Esophagus muscularis mucosa (tissue), 4 donors: Measurements from ENCODE around the gene DIP2B. TPM values are rescaled to one million over a fixed set of nuclear protein-coding genes. Genes with fewer than 3 reads are reported as not detected.

Experiments
- DNase-seq: peaks from one replicate; pipeline ENCODE4 v3.0.0-alpha.2; 2017; ENCODE audit errors: extremely low spot score
- H3K27ac ChIP-seq, 4 donors: fragments of 200-600 bp; sonication (generic); replicated peaks in 1 of 4; 1 replicate in 3 of 4; 2 replicates in 1 of 4; pipeline ENCODE4 v1.5.1; 2016 to 2019; ENCODE audit warnings: mild to moderate bottlenecking in 1 of 4
- H3K27me3 ChIP-seq, 4 donors: fragments of 200-600 bp; sonication (generic); one replicate each; pipeline versions ENCODE4 v1.5.1 to v1.6.0; 2016 to 2019
- H3K36me3 ChIP-seq, 4 donors: fragments of 200-600 bp; sonication (generic); one replicate each; pipeline ENCODE4 v1.5.1; 2016 to 2019
- H3K4me1 ChIP-seq, 4 donors: fragments of 200-600 bp; sonication (generic); one replicate each; pipeline ENCODE4 v1.5.1; 2016 to 2019
- H3K4me3 ChIP-seq, 4 donors: fragments of 200-600 bp; sonication (generic); 1 replicate in 2 of 4; 2 replicates in 2 of 4; pipeline ENCODE4 v1.5.1; 2016 to 2019; ENCODE audit warnings: mild to moderate bottlenecking in 4 of 4, moderate library complexity in 1 of 4
- H3K9me3 ChIP-seq, 4 donors: fragments of 200-600 bp; sonication (generic); 1 replicate in 3 of 4; 2 replicates in 1 of 4; pipeline ENCODE4 v1.5.1; 2016 to 2019
- EP300 ChIP-seq: sonication (generic); formaldehyde crosslinking; IDR thresholded peaks from one replicate; pipeline ENCODE4 v1.6.1; 2017; ENCODE audit warnings: antibody characterized with exemption
- POLR2A ChIP-seq: fragments of 450-650 bp; IDR thresholded peaks from one replicate; pipeline ENCODE4 v1.6.1; 2017; ENCODE audit warnings: antibody characterized with exemption, moderate library complexity, mild to moderate bottlenecking, low read depth
- POLR2AphosphoS5 ChIP-seq, 2 donors: sonication (generic); formaldehyde crosslinking; IDR thresholded peaks; one replicate each; pipeline ENCODE4 v1.6.1; 2017; ENCODE audit warnings: antibody characterized with exemption in 2 of 2
- WGBS: methylation state at CpG from one replicate; pipeline ENCODE4 v1.1.5; 2018; 5-methylcytosine and 5-hydroxymethylcytosine counted together
- intact Hi-C: fragments of 100-400 bp; cut with DNase I; formaldehyde crosslinking; loops from one replicate; pipeline ENCODE4 v1.15.1; 2023
- total RNA-seq, 4 donors: library from RNA; depleted of rRNA; stranded (reverse); fragments of >200 nt; gene quantifications; one replicate each; pipeline versions ENCODE4 v1.1.0 to v1.2.1, GENCODE V29; 2016
- TF ChIP-seq, protein P1 (sequence below), 3 experiments: fragments of 200-600 bp in 2 of 3; fragments of 450-650 bp in 1 of 3; sonication (generic) in 2 of 3; IDR thresholded peaks; one replicate each; pipeline ENCODE4 v1.5.1; 2017 to 2019; ENCODE audit warnings: antibody characterized with exemption in 3 of 3, mild to moderate bottlenecking in 2 of 3, moderate library complexity in 1 of 3

The DIP2B gene
- total RNA-seq, 4 donors from 2014 or later = 18.7 to 23.0 (median 20.6) TPM

DNA sequence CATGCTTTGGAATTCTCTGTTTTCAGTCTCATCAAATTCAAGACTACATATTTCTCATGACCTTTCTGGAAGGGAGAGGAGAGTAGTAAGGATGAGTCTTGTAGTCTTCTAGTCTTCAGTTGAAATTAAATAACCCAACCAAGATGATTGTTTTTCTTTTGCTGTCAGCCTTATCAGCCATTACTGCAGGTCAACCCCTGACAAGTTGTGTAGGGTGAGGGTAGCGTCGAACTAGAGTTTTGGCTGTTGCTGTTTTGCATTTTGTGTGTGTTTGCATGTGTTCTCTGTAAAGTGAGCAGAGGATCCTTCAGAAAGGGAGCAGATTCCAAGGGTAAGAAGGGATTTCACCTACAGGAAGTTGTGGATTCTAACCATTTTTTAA lies 28.4 kb downstream of the DIP2B start:
- Histone ChIP-seq H3K4me1 (peaks cover 5 to 37% (median 32%) of the 10 kb centered on the region in 4 donors), H3K36me3 (no peaks in the 10 kb centered on the region), H3K9me3 (no peaks in the 10 kb centered on the region), H3K4me3 (no peak overlapping the region), H3K27me3 (no peaks in the 10 kb centered on the region), H3K27ac (no peak overlapping the region)
- 83% methylated on average over 2 of the region's 2 CpGs for WGBS
- intact Hi-C loops = no loop called here
- no peak for DNase-seq
- TF ChIP-seq EP300 = no peak
- TF ChIP-seq POLR2A = no peak
- no peak for TF ChIP-seq POLR2AphosphoS5 (IDR thresholded peaks at IDR 0.05)
- TF ChIP-seq, protein P1, sequence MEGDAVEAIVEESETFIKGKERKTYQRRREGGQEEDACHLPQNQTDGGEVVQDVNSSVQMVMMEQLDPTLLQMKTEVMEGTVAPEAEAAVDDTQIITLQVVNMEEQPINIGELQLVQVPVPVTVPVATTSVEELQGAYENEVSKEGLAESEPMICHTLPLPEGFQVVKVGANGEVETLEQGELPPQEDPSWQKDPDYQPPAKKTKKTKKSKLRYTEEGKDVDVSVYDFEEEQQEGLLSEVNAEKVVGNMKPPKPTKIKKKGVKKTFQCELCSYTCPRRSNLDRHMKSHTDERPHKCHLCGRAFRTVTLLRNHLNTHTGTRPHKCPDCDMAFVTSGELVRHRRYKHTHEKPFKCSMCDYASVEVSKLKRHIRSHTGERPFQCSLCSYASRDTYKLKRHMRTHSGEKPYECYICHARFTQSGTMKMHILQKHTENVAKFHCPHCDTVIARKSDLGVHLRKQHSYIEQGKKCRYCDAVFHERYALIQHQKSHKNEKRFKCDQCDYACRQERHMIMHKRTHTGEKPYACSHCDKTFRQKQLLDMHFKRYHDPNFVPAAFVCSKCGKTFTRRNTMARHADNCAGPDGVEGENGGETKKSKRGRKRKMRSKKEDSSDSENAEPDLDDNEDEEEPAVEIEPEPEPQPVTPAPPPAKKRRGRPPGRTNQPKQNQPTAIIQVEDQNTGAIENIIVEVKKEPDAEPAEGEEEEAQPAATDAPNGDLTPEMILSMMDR (IDR thresholded peaks at IDR 0.05) = no peak

DNA sequence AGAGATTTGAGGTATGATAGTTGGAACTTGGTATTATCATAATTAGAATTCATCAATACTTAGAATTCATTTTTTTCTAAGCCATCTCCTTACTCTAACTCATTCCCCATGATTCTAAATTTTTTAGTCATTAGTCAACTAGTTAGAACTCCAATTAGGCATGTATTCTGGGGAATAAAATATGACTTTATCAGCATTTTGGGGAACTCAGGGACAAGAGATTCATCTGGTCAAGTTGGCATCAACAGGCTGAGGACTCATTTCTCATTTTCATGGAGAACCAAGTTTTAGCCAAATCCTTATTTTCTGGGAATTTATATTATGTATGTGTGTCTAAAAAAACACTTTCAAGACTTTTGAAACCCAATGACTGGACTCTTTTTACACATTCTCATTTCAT lies 29.2 kb downstream of the DIP2B start:
- H3K4me3 ChIP-seq = no peak overlapping the region
- H3K4me1 ChIP-seq = peaks cover 5 to 34% (median 27%) of the 10 kb centered on the region in 4 donors
- no peaks in the 10 kb centered on the region for H3K36me3 ChIP-seq
- no peaks in the 10 kb centered on the region for H3K9me3 ChIP-seq
- DNase-seq = no peak
- TF ChIP-seq EP300 = no peak
- TF ChIP-seq, protein P1 (IDR thresholded peaks at IDR 0.05) = no peak
- TF ChIP-seq POLR2A = no peak
- no peak for TF ChIP-seq POLR2AphosphoS5 (IDR thresholded peaks at IDR 0.05)
- no peaks in the 10 kb centered on the region for H3K27me3 ChIP-seq
- intact Hi-C loops = no loop called here
- H3K27ac ChIP-seq = no peak overlapping the region

DNA sequence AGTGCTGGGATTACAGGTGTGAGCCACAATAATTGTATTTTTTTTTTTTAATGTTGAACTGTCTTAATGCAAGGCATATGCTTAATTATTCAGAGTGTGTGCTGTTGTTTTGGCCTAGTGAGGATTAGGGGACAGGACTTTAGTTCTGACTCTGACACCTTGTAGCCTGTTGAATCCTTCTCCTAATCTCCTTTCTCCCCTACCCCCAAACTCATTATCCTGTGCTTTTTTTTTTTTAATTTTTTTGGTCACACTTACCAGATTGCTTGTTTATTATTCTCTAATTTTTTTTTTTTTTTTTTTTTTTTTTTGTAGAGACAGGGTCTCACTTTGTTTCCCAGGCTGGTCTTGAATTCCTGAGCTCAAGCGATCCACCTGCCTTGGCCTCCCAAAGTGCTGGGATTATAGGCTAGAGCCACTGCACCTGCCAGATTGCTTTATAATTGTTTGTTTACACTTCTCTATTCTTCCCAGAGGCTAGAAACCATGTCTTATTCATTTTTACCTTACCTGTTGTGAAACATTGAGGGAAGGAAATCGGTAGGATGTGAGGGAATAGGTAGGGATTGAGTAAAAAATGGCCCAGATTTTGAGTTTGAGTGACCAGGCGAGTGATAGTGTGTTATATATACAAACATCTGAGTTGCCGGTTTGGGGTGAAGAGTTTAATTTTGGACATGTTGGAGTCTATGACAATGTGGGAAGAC lies 32.2 kb downstream of the DIP2B start:
- no peak for DNase-seq
- Histone ChIP-seq H3K27me3 (no peaks in the 10 kb centered on the region), H3K9me3 (no peaks in the 10 kb centered on the region), H3K4me3 (no peak overlapping the region), H3K27ac (no peak overlapping the region), H3K36me3 (no peaks in the 10 kb centered on the region), H3K4me1 (peaks cover 5 to 36% (median 23%) of the 10 kb centered on the region in 4 donors)
- intact Hi-C loops = no loop called here
- TF ChIP-seq EP300 (no peak), POLR2AphosphoS5 (IDR thresholded peaks at IDR 0.05) (no peak), POLR2A (no peak)
- TF ChIP-seq, protein P1 (IDR thresholded peaks at IDR 0.05) = no peak
- WGBS = 89% methylated on average over 4 of the region's 4 CpGs

DNA sequence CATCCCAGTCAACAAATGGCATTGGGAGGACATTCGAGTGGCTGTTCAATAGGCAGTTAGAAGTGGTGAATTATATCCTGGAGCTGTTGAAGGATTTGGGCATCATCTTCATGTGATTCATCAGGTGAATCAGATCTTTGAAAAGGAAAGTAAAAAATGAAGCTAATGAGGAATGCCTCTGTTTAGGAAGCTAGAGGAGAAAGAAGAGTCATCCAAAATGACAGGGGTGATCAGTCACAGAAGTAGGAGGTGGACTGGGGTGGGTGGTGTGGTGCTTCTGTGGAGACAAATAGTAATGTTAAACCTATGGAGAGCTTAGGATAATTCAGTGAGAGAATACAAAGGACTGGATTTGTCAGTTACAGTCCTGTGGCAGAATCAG lies 32.7 kb downstream of the DIP2B start:
- DNase-seq = no peak
- TF ChIP-seq EP300 (no peak), POLR2A (no peak), POLR2AphosphoS5 (IDR thresholded peaks at IDR 0.05) (no peak)
- TF ChIP-seq, protein P1 (IDR thresholded peaks at IDR 0.05) = no peak
- no peaks in the 10 kb centered on the region for H3K36me3 ChIP-seq
- H3K4me1 ChIP-seq = peaks cover 3 to 35% (median 22%) of the 10 kb centered on the region in 4 donors
- 79% methylated on average over 1 of the region's 1 CpG for WGBS
- no peaks in the 10 kb centered on the region for H3K27me3 ChIP-seq
- no peak overlapping the region for H3K4me3 ChIP-seq
- no peaks in the 10 kb centered on the region for H3K9me3 ChIP-seq
- intact Hi-C loops = no loop called here
- H3K27ac ChIP-seq = no peak overlapping the region

DNA sequence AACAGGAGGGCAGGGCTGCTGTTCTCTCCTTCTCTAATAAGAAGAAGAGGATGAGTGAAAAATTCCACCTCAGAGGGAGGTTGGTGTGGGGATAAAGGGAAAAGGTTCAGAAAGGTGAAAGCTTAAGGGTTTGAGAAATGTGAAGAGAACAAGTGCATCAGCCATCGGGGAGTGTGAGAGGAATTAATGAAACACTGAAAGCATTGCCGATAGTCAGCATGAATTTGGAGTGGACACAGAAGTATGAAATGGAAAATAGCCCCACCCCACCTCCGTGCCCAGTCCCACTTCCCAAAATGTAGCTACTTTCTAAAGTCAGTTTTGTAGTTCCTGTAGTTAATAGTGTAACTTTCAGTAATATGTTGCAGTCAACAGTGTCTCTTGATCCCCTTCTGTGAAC lies 33.4 kb downstream of the DIP2B start:
- no peak for DNase-seq
- Histone ChIP-seq H3K27me3 (no peaks in the 10 kb centered on the region), H3K4me1 (peaks cover 0 to 33% (median 21%) of the 10 kb centered on the region in 4 donors), H3K9me3 (no peaks in the 10 kb centered on the region), H3K27ac (no peak overlapping the region), H3K36me3 (no peaks in the 10 kb centered on the region), H3K4me3 (no peak overlapping the region)
- 73% methylated on average over 3 of the region's 3 CpGs for WGBS
- TF ChIP-seq POLR2AphosphoS5 (IDR thresholded peaks at IDR 0.05) = no peak
- TF ChIP-seq, protein P1 (IDR thresholded peaks at IDR 0.05) = no peak
- TF ChIP-seq EP300 = no peak
- no peak for TF ChIP-seq POLR2A
- intact Hi-C loops = no loop called here
